Liver (tissue), 9 donors: Measurements from ENCODE around the gene RAMP2. TPM values are rescaled to one million over a fixed set of nuclear protein-coding genes. Genes with fewer than 3 reads are reported as not detected.

Source experiments
- DNase-seq: peaks from one replicate; pipeline ENCODE4 v3.0.0-alpha.2; 2017; ENCODE audit warnings: low spot score
- H3K27ac ChIP-seq, 2 donors: one replicate each; pipeline ENCODE4 v1.7.0; 2013; ENCODE audit warnings: inconsistent platforms in 2 of 2, low read length in 2 of 2, control low read depth in 1 of 2, low read depth in 1 of 2, mild to moderate bottlenecking in 1 of 2
- H3K27me3 ChIP-seq, 4 donors: one replicate each; pipeline versions ENCODE4 v1.6.1 to v1.7.0; 2013; ENCODE audit warnings: low read length in 3 of 4, inconsistent platforms in 1 of 4, mild to moderate bottlenecking in 1 of 4, moderate library complexity in 1 of 4; ENCODE audit not compliant: control insufficient read depth in 4 of 4, insufficient read depth in 4 of 4
- H3K36me3 ChIP-seq, 4 donors: one replicate each; pipeline versions ENCODE4 v1.6.1 to v1.7.0; 2013; ENCODE audit warnings: low read length in 3 of 4, mild to moderate bottlenecking in 3 of 4, low read depth in 1 of 4, moderate library complexity in 1 of 4; ENCODE audit not compliant: control insufficient read depth in 4 of 4, insufficient read depth in 3 of 4
- H3K4me1 ChIP-seq, 4 donors: one replicate each; pipeline versions ENCODE4 v1.6.1 to v1.7.0; 2013; ENCODE audit warnings: low read length in 3 of 4, mild to moderate bottlenecking in 3 of 4, moderate library complexity in 1 of 4; ENCODE audit not compliant: control insufficient read depth in 4 of 4, insufficient read depth in 4 of 4
- H3K4me3 ChIP-seq, 3 donors: one replicate each; pipeline versions ENCODE4 v1.6.1 to v1.7.0; 2013; ENCODE audit warnings: low read length in 3 of 3, control low read depth in 1 of 3, low read depth in 1 of 3, mild to moderate bottlenecking in 1 of 3
- H3K9ac ChIP-seq, 2 donors: one replicate each; pipeline ENCODE4 v1.7.0; 2013; ENCODE audit warnings: low read length in 2 of 2, mild to moderate bottlenecking in 2 of 2, moderate library complexity in 2 of 2, control low read depth in 1 of 2, low read depth in 1 of 2
- H3K9me3 ChIP-seq, 4 donors: one replicate each; pipeline versions ENCODE4 v1.6.1 to v1.7.0; 2013; ENCODE audit warnings: low read length in 3 of 4; ENCODE audit not compliant: control insufficient read depth in 4 of 4
- ATF3 ChIP-seq: IDR thresholded peaks from 2 replicates; pipeline ENCODE4 v1.6.1; 2016; ENCODE audit warnings: antibody characterized with exemption
- CTCF ChIP-seq: fragments of 150-350 bp; IDR thresholded peaks from 2 replicates; pipeline ENCODE4 v1.5.1; 2017; ENCODE audit warnings: improper control_type of control experiment, low read depth, low read length; ENCODE audit not compliant: missing input control
- EGR1 ChIP-seq, 2 donors: IDR thresholded peaks; 2 replicates each; pipeline ENCODE4 v1.6.1; 2016 to 2018; ENCODE audit warnings: antibody characterized with exemption in 2 of 2, low read depth in 2 of 2
- FOXA1 ChIP-seq: IDR thresholded peaks from 2 replicates; pipeline ENCODE4 v1.6.1; 2016; ENCODE audit warnings: antibody characterized with exemption
- FOXA2 ChIP-seq: IDR thresholded peaks from 2 replicates; pipeline ENCODE4 v1.6.1; 2016; ENCODE audit warnings: antibody characterized with exemption
- GABPA ChIP-seq, 2 donors: IDR thresholded peaks in 1 of 2; conservative IDR thresholded peaks in 1 of 2; 2 replicates each; pipeline ENCODE4 v1.6.1; 2016; ENCODE audit warnings: antibody characterized with exemption in 2 of 2, mild to moderate bottlenecking in 1 of 2, moderate library complexity in 1 of 2
- HNF4A ChIP-seq, 2 donors: conservative IDR thresholded peaks; 2 replicates each; pipeline ENCODE4 v1.6.1; 2016; ENCODE audit warnings: antibody characterized with exemption in 2 of 2, mild to moderate bottlenecking in 2 of 2
- HNF4G ChIP-seq: IDR thresholded peaks from 2 replicates; pipeline ENCODE4 v1.6.1; 2016; ENCODE audit warnings: antibody characterized with exemption
- JUND ChIP-seq, 2 donors: IDR thresholded peaks; 2 replicates each; pipeline ENCODE4 v1.6.1; 2016; ENCODE audit warnings: antibody characterized with exemption in 2 of 2
- MAX ChIP-seq: IDR thresholded peaks from 2 replicates; pipeline ENCODE4 v1.6.1; 2016; ENCODE audit warnings: antibody characterized with exemption
- NR2F2 ChIP-seq: IDR thresholded peaks from 2 replicates; pipeline ENCODE4 v1.6.1; 2016; ENCODE audit warnings: antibody characterized with exemption
- RAD21 ChIP-seq, 2 donors: IDR thresholded peaks; 2 replicates each; pipeline ENCODE4 v1.6.1; 2016; ENCODE audit warnings: antibody characterized with exemption in 2 of 2, mild to moderate bottlenecking in 2 of 2
- REST ChIP-seq: IDR thresholded peaks from 2 replicates; pipeline ENCODE4 v1.6.1; 2016; ENCODE audit warnings: antibody characterized with exemption, mild to moderate bottlenecking
- RXRA ChIP-seq, 2 donors: IDR thresholded peaks; 2 replicates each; pipeline ENCODE4 v1.6.1; 2017 to 2018; ENCODE audit warnings: antibody characterized with exemption in 2 of 2, mild to moderate bottlenecking in 1 of 2
- SP1 ChIP-seq: IDR thresholded peaks from 2 replicates; pipeline ENCODE4 v1.6.1; 2018; ENCODE audit warnings: antibody characterized with exemption, mild to moderate bottlenecking
- TAF1 ChIP-seq: conservative IDR thresholded peaks from 2 replicates; pipeline ENCODE4 v1.6.1; 2016; ENCODE audit warnings: antibody characterized with exemption, mild to moderate bottlenecking
- YY1 ChIP-seq: IDR thresholded peaks from 2 replicates; pipeline ENCODE4 v1.6.1; 2016; ENCODE audit warnings: antibody characterized with exemption, mild to moderate bottlenecking
- ZBTB33 ChIP-seq: IDR thresholded peaks from 2 replicates; pipeline ENCODE4 v1.6.1; 2016; ENCODE audit warnings: antibody characterized with exemption
- WGBS: extraction: QIAGEN DNeasy Blood & Tissue Kit; methylation state at CpG from one replicate; pipeline ENCODE4 v1.1.7; 2013; 5-methylcytosine and 5-hydroxymethylcytosine counted together
- polyA plus RNA-seq, 2 donors: library from polyadenylated mRNA; stranded (reverse) in 1 of 2; unstranded in 1 of 2; fragments of 200-250 nt in 1 of 2; fragments of >200 nt in 1 of 2; fragmentation: Nextera tagmentation in 1 of 2; extraction: Ambion mirVana in 1 of 2; gene quantifications; one replicate each; pipeline versions ENCODE4 v1.2.1 to v1.2.3, GENCODE V29; 2013 to 2015
- total RNA-seq, 2 donors: library from RNA; depleted of rRNA; stranded (reverse); fragments of >200 nt; gene quantifications; one replicate each; pipeline ENCODE4 v1.2.3, GENCODE V29; 2014
- donor health status: healthy.
- donor health status: healthy.
- donor health status: healthy.
- donor health status: healthy.
- donor health status: healthy.

The RAMP2 gene
- total and polyA plus RNA-seq, 4 donors: 0.92 to 17.2 (median 5.1) TPM

GRCh38 chr17:42791948-42792347, 30.9 kb downstream of the RAMP2 start:
- Histone ChIP-seq H3K9ac (no peak overlapping the region), H3K4me1 (peaks cover 3 to 12% (median 4%) of the 10 kb centered on the region in 4 donors), H3K36me3 (peaks cover 0 to 2% (median under 1%) of the 10 kb centered on the region in 4 donors), H3K9me3 (no peaks in the 10 kb centered on the region), H3K4me3 (no peak overlapping the region), H3K27me3 (no peaks in the 10 kb centered on the region), H3K27ac (no peak overlapping the region)
- TF ChIP-seq RXRA (IDR thresholded peaks at IDR 0.05) (peak; percentile 45 to 48), FOXA2 (peak; percentile 50), RAD21 (IDR thresholded peaks at IDR 0.05) (no peak), SP1 (peak; percentile 46), YY1 (no peak), ZBTB33 (no peak), TAF1 (no peak), HNF4G (peak; percentile 22), ATF3 (no peak), CTCF (no peak), EGR1 (IDR thresholded peaks at IDR 0.05; ENCODE audit: low read depth in 2 of 2) (no peak), MAX (no peak), REST (no peak), JUND (IDR thresholded peaks at IDR 0.05) (no peak), NR2F2 (no peak), GABPA (IDR thresholded peaks at IDR 0.05 in 1 of 2, conservative IDR thresholded peaks at IDR 0.05 in 1 of 2) (no peak), FOXA1 (no peak), HNF4A (conservative IDR thresholded peaks at IDR 0.05) (peak; percentile 60 to 75)
- 30% methylated on average over 2 of the region's 2 CpGs for WGBS
- no peak for DNase-seq
